ENCODE results near the gene CFAP99.
A peak's percentile ranks its signal among the peaks of the same experiment; 100 is the strongest.

CFAP99 gene

GRCh38 chr4:2390146-2390545, 28.6 kb upstream of the CFAP99 start:
- no peak for DNase-seq (ENCODE audit: low spot score)

GRCh38 chr4:2390784-2391421, 27.9 kb upstream of the CFAP99 start:
- no peak for DNase-seq (ENCODE audit: low spot score)
- in situ Hi-C loops (cut with MboI; ENCODE audit: low sequenced_read_pairs, unreplicated experiment) = no loop called here
- no peak for TF ChIP-seq CTCF (IDR thresholded peaks at IDR 0.05; ENCODE audit: borderline replicate concordance, control extremely low read depth, extremely low read depth, insufficient read depth, missing control alignments)

More at GRCh38 chr4:2390146-2390545, 28.6 kb upstream of the CFAP99 start:
- in situ Hi-C loops (cut with MboI; ENCODE audit: low sequenced_read_pairs, unreplicated experiment) = no loop called here
- TF ChIP-seq CTCF (IDR thresholded peaks at IDR 0.05; ENCODE audit: borderline replicate concordance, control extremely low read depth, extremely low read depth, insufficient read depth, missing control alignments) = no peak

GRCh38 chr4:2393353-2394270, 25.1 kb upstream of the CFAP99 start:
- no peak for TF ChIP-seq CTCF (IDR thresholded peaks at IDR 0.05; ENCODE audit: borderline replicate concordance, control extremely low read depth, extremely low read depth, insufficient read depth, missing control alignments)
- peak; percentile 76 for DNase-seq (ENCODE audit: low spot score)
- in situ Hi-C loops (cut with MboI; ENCODE audit: low sequenced_read_pairs, unreplicated experiment) = no loop called here

- TF ChIP-seq CTCF (IDR thresholded peaks at IDR 0.05; ENCODE audit: borderline replicate concordance, control extremely low read depth, extremely low read depth, insufficient read depth, missing control alignments) = no peak
- no peak for DNase-seq (ENCODE audit: low spot score)
- in situ Hi-C loops (cut with MboI; ENCODE audit: low sequenced_read_pairs, unreplicated experiment) = no loop called here
Observed at GRCh38 chr4:2394528-2394927, 24.2 kb upstream of the CFAP99 start.

- no peak for DNase-seq (ENCODE audit: low spot score)
- no peak for TF ChIP-seq CTCF (IDR thresholded peaks at IDR 0.05; ENCODE audit: borderline replicate concordance, control extremely low read depth, extremely low read depth, insufficient read depth, missing control alignments)
- in situ Hi-C loops (cut with MboI; ENCODE audit: low sequenced_read_pairs, unreplicated experiment) = no loop called here
Observed at GRCh38 chr4:2395038-2395437, 23.7 kb upstream of the CFAP99 start.

GRCh38 chr4:2395584-2395983, 23.2 kb upstream of the CFAP99 start:
- in situ Hi-C loops (cut with MboI; ENCODE audit: low sequenced_read_pairs, unreplicated experiment) = no loop called here
- no peak for TF ChIP-seq CTCF (IDR thresholded peaks at IDR 0.05; ENCODE audit: borderline replicate concordance, control extremely low read depth, extremely low read depth, insufficient read depth, missing control alignments)

More at GRCh38 chr4:2395584-2395983, 23.2 kb upstream of the CFAP99 start:
- DNase-seq (ENCODE audit: low spot score) = no peak

Data from GM13976 (cell line).